Smooth muscle cell of the coronary artery (primary cell): ENCODE measurements around the gene ACTRT1. TPM values are rescaled to one million over a fixed set of nuclear protein-coding genes. Genes with fewer than 3 reads are reported as not detected.

Source experiments
- total RNA-seq: library from RNA; depleted of rRNA; stranded (reverse); fragments of >200 nt; gene quantifications from 2 replicates; pipeline ENCODE4 v1.2.3, GENCODE V29; 2014; ENCODE audit warnings: low replicate concordance

ACTRT1 gene
- total RNA-seq = not detected in 2 replicates

GRCh38 chrX:128052303-128052702 is at the start of gene ACTRT1:
TSS of gene ACTRT1 (minus strand) at chrX:128052403. CDS start at chrX:128052206, 197 bp downstream.

